GM12865 (cell line): ENCODE data around the gene CACNA1I.

ENCODE experiments used
- DNase-seq: peaks from one replicate; pipeline ENCODE4 v3.0.0; 2010; ENCODE audit warnings: low read depth
- H3K4me3 ChIP-seq: 2 replicates; pipeline ENCODE4 v1.5.1; 2011; ENCODE audit warnings: mild to moderate bottlenecking, low read depth, low read length, control low read depth
- CTCF ChIP-seq: IDR thresholded peaks from 2 replicates; pipeline ENCODE4 v1.5.1; 2011; ENCODE audit warnings: low read length, control low read depth, low read depth, inconsistent platforms; ENCODE audit not compliant: insufficient read depth; ENCODE audit errors: missing control alignments

Gene CACNA1I

GRCh38 chr22:39707351-39707750 is 136.8 kb downstream of the CACNA1I start:
- no peak for DNase-seq
- H3K4me3 ChIP-seq, result no peak overlapping the region
- no peak for TF ChIP-seq CTCF

GRCh38 chr22:39707816-39708215 is 137.3 kb downstream of the CACNA1I start:
- DNase-seq, result no peak
- no peak for TF ChIP-seq CTCF
- H3K4me3 ChIP-seq, result no peak overlapping the region

GRCh38 chr22:39710380-39711150 is 140.0 kb downstream of the CACNA1I start:
- no peak for TF ChIP-seq CTCF
- no peak overlapping the region for H3K4me3 ChIP-seq
- DNase-seq, result no peak

GRCh38 chr22:39712081-39712480 is 141.5 kb downstream of the CACNA1I start:
- no peak overlapping the region for H3K4me3 ChIP-seq
- DNase-seq, result no peak
- TF ChIP-seq CTCF, result no peak

- TF ChIP-seq CTCF, result no peak
- H3K4me3 ChIP-seq, result no peak overlapping the region
- DNase-seq, result no peak
Observed at GRCh38 chr22:39712751-39713525, 142.4 kb downstream of the CACNA1I start.

- no peak for DNase-seq
- no peak overlapping the region for H3K4me3 ChIP-seq
- TF ChIP-seq CTCF, result no peak
Observed at GRCh38 chr22:39713799-39714290, 143.3 kb downstream of the CACNA1I start.
